K562 (cell line): ENCODE results near the gene EIF3I. TPM values are rescaled to one million over a fixed set of nuclear protein-coding genes. Genes with fewer than 3 reads are reported as not detected.

Experiments used
- ARID1B ChIP-seq: fragments of 450-650 bp; IDR thresholded peaks from 2 replicates; pipeline ENCODE4 v1.6.1; 2016; ENCODE audit warnings: antibody characterized with exemption, mild to moderate bottlenecking, inconsistent platforms
- ARID3B ChIP-seq: fragments of 250-450 bp; sonication (Bioruptor Pico); IDR thresholded peaks from 2 replicates; pipeline ENCODE4 v1.4.0; 2020; ENCODE audit warnings: borderline replicate concordance
- CREB3 ChIP-seq: fragments of 450-650 bp; conservative IDR thresholded peaks from 2 replicates; pipeline ENCODE4 v1.6.1; 2016; ENCODE audit warnings: missing genetic modification characterization, low read depth, mild to moderate bottlenecking, missing compliant biosample characterization, moderate library complexity
- GABPA ChIP-seq: fragments of 200-800 bp; sonication (Bioruptor generic); conservative IDR thresholded peaks from 2 replicates; pipeline ENCODE4 v1.6.1; 2016; ENCODE audit warnings: low read depth, missing genetic modification characterization, missing compliant biosample characterization
- HDAC8 ChIP-seq: fragments of 450-650 bp; IDR thresholded peaks from 2 replicates; pipeline ENCODE4 v1.6.1; 2016; ENCODE audit warnings: mild to moderate bottlenecking, missing genetic modification characterization, moderate library complexity, missing compliant biosample characterization
- MBD1 ChIP-seq: fragments of 250-450 bp; sonication (Bioruptor Pico); IDR thresholded peaks from 2 replicates; pipeline ENCODE4 v1.8.0; 2022; ENCODE audit warnings: inconsistent platforms
- MTA1 ChIP-seq: fragments of 450-650 bp; IDR thresholded peaks from 2 replicates; pipeline ENCODE4 v1.6.1; 2017; ENCODE audit warnings: borderline replicate concordance
- MTF1 ChIP-seq: fragments of 250-450 bp; sonication (Bioruptor Pico); IDR thresholded peaks from 2 replicates; pipeline ENCODE4 v1.9.0; 2021; ENCODE audit warnings: moderate library complexity, mild to moderate bottlenecking, inconsistent platforms, borderline replicate concordance
- NR2C1 ChIP-seq, 2 experiments: fragments of 450-650 bp; IDR thresholded peaks; 2 replicates each; pipeline ENCODE4 v1.6.1; 2017; ENCODE audit warnings: mild to moderate bottlenecking in 2 of 2, antibody characterized with exemption in 1 of 2, inconsistent platforms in 1 of 2, missing compliant biosample characterization in 1 of 2, missing genetic modification characterization in 1 of 2
- PHF8 ChIP-seq: fragments of 200-600 bp; sonication (generic); IDR thresholded peaks from 2 replicates; pipeline ENCODE4 v1.6.1; 2012; ENCODE audit warnings: mixed run types, mild to moderate bottlenecking, inconsistent platforms, low read length, moderate library complexity, borderline replicate concordance
- PHTF2 ChIP-seq: fragments of 250-450 bp; sonication (Bioruptor Pico); IDR thresholded peaks from 2 replicates; pipeline ENCODE4 v1.5.0; 2021; ENCODE audit warnings: mild to moderate bottlenecking
- RAD51 ChIP-seq: fragments of 450-650 bp; IDR thresholded peaks from 2 replicates; pipeline ENCODE4 v1.7.1; 2016; ENCODE audit warnings: low read depth, mild to moderate bottlenecking, borderline replicate concordance
- SETDB1 ChIP-seq: IDR thresholded peaks from one replicate; pipeline ENCODE4 v1.6.1; 2012; ENCODE audit warnings: low read length, control low read depth, inconsistent platforms
- SNAPC5 ChIP-seq: fragments of 250-450 bp; sonication (Bioruptor Pico); IDR thresholded peaks from 2 replicates; pipeline ENCODE4 v1.8.0; 2021; ENCODE audit warnings: moderate library complexity, mild to moderate bottlenecking, inconsistent platforms
- THRA ChIP-seq: fragments of 450-650 bp; IDR thresholded peaks from 2 replicates; pipeline ENCODE4 v1.6.1; 2017; ENCODE audit warnings: mild to moderate bottlenecking, moderate library complexity
- ZNF239 ChIP-seq: fragments of 250-450 bp; sonication (Bioruptor Pico); IDR thresholded peaks from 2 replicates; pipeline ENCODE4 v1.4.0; 2020; ENCODE audit warnings: mild to moderate bottlenecking
- ZNF384 ChIP-seq: IDR thresholded peaks from 2 replicates; pipeline ENCODE4 v1.6.1; 2012; ENCODE audit warnings: low read depth, low read length, improper control_type of control experiment
- ZNF444 ChIP-seq: fragments of 250-450 bp; sonication (Bioruptor Pico); IDR thresholded peaks from 2 replicates; pipeline ENCODE4 v1.4.0; 2020; ENCODE audit warnings: mild to moderate bottlenecking, moderate library complexity
- ZNF76 ChIP-seq: fragments of 250-450 bp; sonication (Bioruptor Pico); IDR thresholded peaks from 2 replicates; pipeline ENCODE4 v1.4.0; 2020; ENCODE audit warnings: mild to moderate bottlenecking, moderate library complexity, borderline replicate concordance
- polyA plus RNA-seq, 8 experiments: library from polyadenylated mRNA; depleted of rRNA in 4 of 8; stranded (reverse) in 5 of 8; unstranded in 3 of 8; fragments of >200 nt; fragmentation: Nextera tagmentation in 2 of 8; fragmentation: Illumina TruSeq in 1 of 8; extraction: Ambion mirVana in 2 of 8; extraction: Trizol in 1 of 8; gene quantifications; 2 replicates each; pipeline versions ENCODE4 v1.2.1 to v1.2.3, GENCODE V29; 2011 to 2014; ENCODE audit warnings: inconsistent platforms in 1 of 8, missing spikeins in 1 of 8
- total RNA-seq, 7 experiments: library from RNA; depleted of rRNA in 6 of 7; stranded (reverse); fragments of >200 nt in 6 of 7; fragmentation: Illumina TruSeq in 2 of 7; extraction: Trizol in 2 of 7; gene quantifications; 2 replicates each; pipeline versions ENCODE4 v1.2.1 to v1.2.3, GENCODE V29; 2011 to 2021; ENCODE audit warnings: low replicate concordance in 1 of 7

The EIF3I gene
- total and polyA plus RNA-seq, 9 of the 15 experiments (the other 6 are each of a cell fraction or from before 2014, with no cell fraction given), result 414 to 1,526 (median 635) TPM

GRCh38 chr1:32179443-32180185 lies 42.6 kb upstream of the EIF3I start, which contains the start of gene TXLNA (continued):
- TF ChIP-seq MBD1 (CRISPR knock-in tag), result no peak
- TF ChIP-seq MTA1, result no peak
- no peak for TF ChIP-seq THRA
- peak; percentile 26; the same call in 1 of the 2 replicates for TF ChIP-seq NR2C1 (IDR thresholded peaks at IDR 0.05)
- peak; percentile 65; the same call in 1 of the 2 replicates for TF ChIP-seq NR2C1 (tag; IDR thresholded peaks at IDR 0.05)
- TF ChIP-seq CREB3 (tag), result peak; percentile 87
- TF ChIP-seq ZNF444 (CRISPR knock-in tag), result no peak
- TF ChIP-seq SETDB1, result no peak
- TF ChIP-seq ARID1B, result no peak; the same call in 1 of the 2 replicates
- TF ChIP-seq PHF8, result peak; percentile 94
- TF ChIP-seq ARID3B, result peak; percentile 38; the same call in 1 of the 2 replicates
- peak; percentile 93 for TF ChIP-seq GABPA (tag)
- TF ChIP-seq MTF1 (CRISPR knock-in tag), result no peak
- 0 out of 2 replicates have a peak, but pooled peaks have one; percentile 17 for TF ChIP-seq ZNF76 (CRISPR knock-in tag)
- TF ChIP-seq PHTF2 (CRISPR knock-in tag), result 0 out of 2 replicates have a peak, but pooled peaks have one; percentile 56
- TF ChIP-seq RAD51, result no peak
- no peak for TF ChIP-seq ZNF384
- no peak for TF ChIP-seq SNAPC5 (CRISPR knock-in tag)
- TF ChIP-seq HDAC8 (tag), result peak; percentile 87
- no peak; the same call in 1 of the 2 replicates for TF ChIP-seq ZNF239 (CRISPR knock-in tag)
